Astrocyte (in vitro differentiated cells and primary cell): ENCODE measurements around the gene STK24. TPM values are rescaled to one million over a fixed set of nuclear protein-coding genes. Genes with fewer than 3 reads are reported as not detected.

Source experiments
- DNase-seq: peaks from one replicate; pipeline ENCODE4 v3.0.0-alpha.2; 2010; ENCODE audit warnings: low read depth
- FAIRE-seq: peaks from 2 replicates; lab custom pipeline; 2011; peaks lifted over from hg19 to GRCh38; lab: Jason Lieb, UNC
- H2AFZ ChIP-seq: 2 replicates; pipeline ENCODE4 v1.6.0; 2012; ENCODE audit warnings: low read depth, low read length, inconsistent platforms
- H3K27ac ChIP-seq: 2 replicates; pipeline ENCODE4 v1.5.1; 2011; ENCODE audit warnings: low read depth, low read length, inconsistent platforms
- H3K27me3 ChIP-seq: 2 replicates; pipeline ENCODE4 v1.6.0; 2011; ENCODE audit warnings: low read length, inconsistent platforms; ENCODE audit not compliant: insufficient read depth
- H3K36me3 ChIP-seq: 2 replicates; pipeline ENCODE4 v1.5.1; 2011; ENCODE audit warnings: low read length, inconsistent platforms; ENCODE audit not compliant: insufficient read depth
- H3K4me1 ChIP-seq: 2 replicates; pipeline ENCODE4 v1.5.1; 2011; ENCODE audit warnings: low read length, inconsistent platforms; ENCODE audit not compliant: insufficient read depth
- H3K4me2 ChIP-seq: 2 replicates; pipeline ENCODE4 v1.6.0; 2012; ENCODE audit warnings: low read length, inconsistent platforms
- H3K4me3 ChIP-seq: 2 replicates; pipeline ENCODE4 v1.5.1; 2011; ENCODE audit warnings: low read depth, mild to moderate bottlenecking, low read length, inconsistent platforms; ENCODE audit not compliant: insufficient read depth
- H3K79me2 ChIP-seq: 2 replicates; pipeline ENCODE4 v1.6.0; 2012; ENCODE audit warnings: mild to moderate bottlenecking, low read length, inconsistent platforms; ENCODE audit not compliant: insufficient read depth
- H3K9ac ChIP-seq: 2 replicates; pipeline ENCODE4 v1.6.0; 2012; ENCODE audit warnings: mild to moderate bottlenecking, low read length, inconsistent platforms
- H3K9me3 ChIP-seq: 2 replicates; pipeline ENCODE4 v1.5.1; 2012; ENCODE audit warnings: low read depth, mild to moderate bottlenecking, low read length, inconsistent platforms; ENCODE audit not compliant: insufficient read depth
- H4K20me1 ChIP-seq: 2 replicates; pipeline ENCODE4 v1.6.0; 2012; ENCODE audit warnings: low read length, inconsistent platforms; ENCODE audit not compliant: insufficient read depth
- H3K27ac Mint-ChIP-seq: one replicate; pipeline ENCODE4 v1.8.0; 2021; ENCODE audit warnings: mild to moderate bottlenecking, mixed read lengths; ENCODE audit not compliant: unreplicated experiment
- H3K27me3 Mint-ChIP-seq: one replicate; pipeline ENCODE4 v1.8.0; 2021; ENCODE audit warnings: low read depth, mixed read lengths; ENCODE audit not compliant: unreplicated experiment
- H3K36me3 Mint-ChIP-seq: one replicate; pipeline ENCODE4 v1.8.0; 2021; ENCODE audit warnings: low read depth, mixed read lengths; ENCODE audit not compliant: unreplicated experiment
- H3K4me1 Mint-ChIP-seq: one replicate; pipeline ENCODE4 v1.8.0; 2021; ENCODE audit warnings: low read depth, mixed read lengths; ENCODE audit not compliant: unreplicated experiment
- H3K4me3 Mint-ChIP-seq: one replicate; pipeline ENCODE4 v1.8.0; 2021; ENCODE audit warnings: mild to moderate bottlenecking, moderate library complexity, mixed read lengths; ENCODE audit not compliant: unreplicated experiment
- H3K9me3 Mint-ChIP-seq: one replicate; pipeline ENCODE4 v1.8.0; 2021; ENCODE audit warnings: mild to moderate bottlenecking, mixed read lengths; ENCODE audit not compliant: unreplicated experiment
- EZH2 ChIP-seq: IDR thresholded peaks from 2 replicates; pipeline ENCODE4 v1.6.1; 2012; ENCODE audit warnings: mild to moderate bottlenecking, low read length, inconsistent platforms; ENCODE audit not compliant: insufficient read depth
- total RNA-seq: library from RNA; stranded (reverse); gene quantifications from 2 replicates; pipeline ENCODE4 v1.2.1, GENCODE V29; 2021
- TF ChIP-seq, protein P1 (sequence below): IDR thresholded peaks from 2 replicates; pipeline ENCODE4 v1.5.1; 2011; ENCODE audit warnings: low read depth, mild to moderate bottlenecking, inconsistent platforms, low read length, moderate library complexity; ENCODE audit not compliant: insufficient read depth

The STK24 gene
- total RNA-seq, 1 donor from 2014 or later: 96.1 TPM

DNA sequence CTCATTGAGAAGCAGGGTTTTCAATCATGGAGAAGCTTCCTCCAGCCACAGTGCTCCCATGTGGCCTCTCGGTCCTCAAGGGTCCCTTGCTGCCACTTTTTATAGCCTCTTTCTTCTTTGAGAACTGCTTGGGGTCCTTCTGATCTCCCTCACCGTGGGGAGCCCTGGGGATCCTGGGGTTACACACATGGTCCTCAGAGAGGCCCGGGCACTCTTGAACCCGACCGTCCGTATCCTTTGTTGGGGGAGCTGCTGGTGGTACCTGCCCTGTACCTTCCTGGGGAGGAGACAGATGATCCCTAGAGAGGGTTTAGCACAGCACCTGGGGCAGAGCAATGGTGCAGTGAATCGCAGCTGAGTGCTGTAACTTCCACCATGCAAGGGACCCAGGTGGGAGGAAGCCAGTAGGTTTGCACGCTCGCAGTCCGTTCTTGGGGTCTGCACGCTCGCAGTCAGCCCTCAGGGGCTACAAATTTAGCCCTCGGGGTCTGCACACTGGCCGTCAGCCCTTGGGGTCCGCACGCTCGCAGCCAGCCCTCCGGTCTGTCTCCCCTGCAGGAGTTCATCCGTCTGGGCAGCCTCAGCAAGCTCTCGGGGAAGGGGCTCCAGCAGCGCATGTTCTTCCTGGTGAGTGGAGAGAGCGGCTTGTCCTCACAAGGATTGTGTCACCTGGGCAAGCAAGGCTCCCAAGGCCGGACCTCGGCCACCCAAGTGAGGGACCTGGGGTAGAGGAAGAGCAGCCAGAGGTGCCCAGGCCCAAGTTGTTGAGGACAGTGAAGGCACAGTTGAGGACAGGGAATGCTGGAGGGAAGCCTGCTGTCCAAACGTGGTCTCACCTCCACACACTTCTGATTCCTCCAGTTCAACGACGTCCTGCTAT is 138.4 kb downstream of the STK24 start:
- Histone ChIP-seq H3K4me3 (no peak overlapping the region), H3K9me3 (no peaks in the 10 kb centered on the region), H3K4me2 (no peak overlapping the region), H4K20me1 (peaks cover 2% of the 10 kb centered on the region), H3K4me1 (peaks cover 7% of the 10 kb centered on the region), H3K27ac (no peak overlapping the region), H3K27me3 (no peaks in the 10 kb centered on the region), H3K9ac (no peak overlapping the region), H2AFZ (no peak overlapping the region), H3K36me3 (peaks cover 6% of the 10 kb centered on the region), H3K79me2 (no peaks in the 10 kb centered on the region)
- peaks cover 9% of the 10 kb centered on the region for H3K4me1 Mint-ChIP-seq
- FAIRE-seq (no peak), DNase-seq (no peak)
- H3K27me3 Mint-ChIP-seq: no peaks in the 10 kb centered on the region
- H3K36me3 Mint-ChIP-seq: peaks cover 34% of the 10 kb centered on the region
- H3K4me3 Mint-ChIP-seq: no peak overlapping the region
- no peak overlapping the region for H3K27ac Mint-ChIP-seq
- TF ChIP-seq, protein P1, sequence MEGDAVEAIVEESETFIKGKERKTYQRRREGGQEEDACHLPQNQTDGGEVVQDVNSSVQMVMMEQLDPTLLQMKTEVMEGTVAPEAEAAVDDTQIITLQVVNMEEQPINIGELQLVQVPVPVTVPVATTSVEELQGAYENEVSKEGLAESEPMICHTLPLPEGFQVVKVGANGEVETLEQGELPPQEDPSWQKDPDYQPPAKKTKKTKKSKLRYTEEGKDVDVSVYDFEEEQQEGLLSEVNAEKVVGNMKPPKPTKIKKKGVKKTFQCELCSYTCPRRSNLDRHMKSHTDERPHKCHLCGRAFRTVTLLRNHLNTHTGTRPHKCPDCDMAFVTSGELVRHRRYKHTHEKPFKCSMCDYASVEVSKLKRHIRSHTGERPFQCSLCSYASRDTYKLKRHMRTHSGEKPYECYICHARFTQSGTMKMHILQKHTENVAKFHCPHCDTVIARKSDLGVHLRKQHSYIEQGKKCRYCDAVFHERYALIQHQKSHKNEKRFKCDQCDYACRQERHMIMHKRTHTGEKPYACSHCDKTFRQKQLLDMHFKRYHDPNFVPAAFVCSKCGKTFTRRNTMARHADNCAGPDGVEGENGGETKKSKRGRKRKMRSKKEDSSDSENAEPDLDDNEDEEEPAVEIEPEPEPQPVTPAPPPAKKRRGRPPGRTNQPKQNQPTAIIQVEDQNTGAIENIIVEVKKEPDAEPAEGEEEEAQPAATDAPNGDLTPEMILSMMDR: no peak
- TF ChIP-seq EZH2: no peak
- no peaks in the 10 kb centered on the region for H3K9me3 Mint-ChIP-seq

DNA sequence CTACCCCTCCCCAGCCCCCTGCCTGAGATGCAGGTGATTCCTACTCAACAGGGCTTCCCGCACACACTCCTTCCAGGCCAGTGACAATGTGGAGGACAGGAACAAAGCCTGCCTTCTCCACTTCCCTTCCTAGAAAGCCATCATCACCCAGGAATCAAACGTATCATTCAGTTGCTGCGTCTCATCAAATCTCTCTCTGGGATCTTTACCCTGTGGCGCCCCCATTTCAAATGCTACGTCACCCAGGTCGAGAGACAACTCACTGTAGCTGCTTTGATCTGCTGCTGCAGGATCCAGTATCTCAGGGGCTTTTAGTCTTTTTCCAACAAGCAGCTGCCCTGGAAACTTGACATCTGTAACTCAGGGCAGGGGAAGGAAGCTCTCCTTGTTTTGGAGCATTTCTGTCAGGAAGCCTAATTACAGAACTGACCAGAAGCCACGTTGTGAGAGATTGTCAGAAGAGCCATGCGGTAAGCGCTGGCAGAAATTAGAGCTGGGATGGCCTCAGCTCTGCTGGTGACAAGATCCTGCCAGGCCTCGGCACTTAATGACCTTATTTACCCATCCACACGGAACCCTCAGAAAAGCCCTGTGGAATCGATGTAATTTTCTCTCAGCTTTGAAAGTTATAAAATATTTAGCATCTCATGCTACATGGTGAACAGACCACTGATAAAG is 140.5 kb downstream of the STK24 start:
- Histone ChIP-seq H3K27ac (no peak overlapping the region), H3K4me3 (no peak overlapping the region), H3K79me2 (no peaks in the 10 kb centered on the region), H3K9me3 (no peaks in the 10 kb centered on the region), H4K20me1 (peaks cover 8% of the 10 kb centered on the region), H3K4me2 (no peak overlapping the region), H2AFZ (no peak overlapping the region), H3K27me3 (no peaks in the 10 kb centered on the region), H3K4me1 (no peaks in the 10 kb centered on the region), H3K36me3 (peaks cover 12% of the 10 kb centered on the region), H3K9ac (no peak overlapping the region)
- Mint-ChIP-seq H3K27me3 (no peaks in the 10 kb centered on the region), H3K9me3 (no peaks in the 10 kb centered on the region), H3K4me3 (no peak overlapping the region), H3K27ac (no peak overlapping the region), H3K4me1 (no peaks in the 10 kb centered on the region), H3K36me3 (peaks cover 35% of the 10 kb centered on the region)
- no peak for FAIRE-seq
- TF ChIP-seq EZH2: no peak
- TF ChIP-seq, protein P1: no peak
- DNase-seq: no peak
